GM18867 (cell line): ENCODE measurements around the gene KCNMB1.
A peak's percentile ranks its signal among the peaks of the same experiment; 100 is the strongest.

ENCODE experiments used
- ATAC-seq: cut with Tn5 transposase; IDR thresholded peaks from one replicate; pipeline ENCODE4 v1.9.1; 2021; ENCODE audit warnings: mild to moderate bottlenecking, moderate library complexity; ENCODE audit not compliant: unreplicated experiment

The KCNMB1 gene, protein sequence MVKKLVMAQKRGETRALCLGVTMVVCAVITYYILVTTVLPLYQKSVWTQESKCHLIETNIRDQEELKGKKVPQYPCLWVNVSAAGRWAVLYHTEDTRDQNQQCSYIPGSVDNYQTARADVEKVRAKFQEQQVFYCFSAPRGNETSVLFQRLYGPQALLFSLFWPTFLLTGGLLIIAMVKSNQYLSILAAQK

DNA sequence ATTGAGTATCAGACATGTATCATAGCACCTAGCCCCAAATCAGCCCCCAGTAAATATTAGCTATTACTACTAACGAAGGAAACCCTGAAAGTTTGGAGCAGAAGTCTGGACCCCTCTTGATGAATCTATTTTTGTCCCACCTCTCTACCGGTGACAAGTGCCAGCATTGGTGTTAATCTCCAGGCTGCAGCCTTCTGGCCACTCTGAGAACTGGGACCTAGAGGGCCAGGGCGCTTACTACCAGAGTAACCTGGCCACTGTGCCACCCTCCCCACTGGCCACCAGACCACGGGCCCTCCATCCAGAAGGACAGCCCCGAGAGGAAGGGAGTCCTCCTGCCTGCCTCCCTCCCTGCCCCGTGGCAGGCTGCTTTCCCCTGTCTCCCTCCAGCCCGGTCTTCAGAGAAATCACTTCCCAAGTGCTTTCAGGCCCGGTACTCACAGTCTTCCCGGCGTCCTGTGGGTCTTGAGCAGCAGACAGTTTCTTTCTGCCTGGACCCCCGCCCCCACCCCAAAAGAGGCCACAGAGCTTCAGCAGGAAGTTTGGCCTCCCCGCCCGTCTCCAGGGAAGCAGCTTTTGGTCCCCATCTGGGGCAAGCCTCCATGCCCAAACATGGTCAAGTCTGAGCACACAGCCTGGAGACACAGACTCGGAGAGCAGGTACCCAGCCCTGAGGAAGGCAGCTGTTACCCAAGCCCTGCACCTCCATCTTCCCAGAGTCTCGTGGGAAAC lies at the start of gene KCNMB1:
KCNMB1 (minus strand) TSS at position 550 of the 732 bp plus-strand sequence. CDS start 3,920 bp downstream, outside the sequence.
- ATAC-seq, result no peak

DNA sequence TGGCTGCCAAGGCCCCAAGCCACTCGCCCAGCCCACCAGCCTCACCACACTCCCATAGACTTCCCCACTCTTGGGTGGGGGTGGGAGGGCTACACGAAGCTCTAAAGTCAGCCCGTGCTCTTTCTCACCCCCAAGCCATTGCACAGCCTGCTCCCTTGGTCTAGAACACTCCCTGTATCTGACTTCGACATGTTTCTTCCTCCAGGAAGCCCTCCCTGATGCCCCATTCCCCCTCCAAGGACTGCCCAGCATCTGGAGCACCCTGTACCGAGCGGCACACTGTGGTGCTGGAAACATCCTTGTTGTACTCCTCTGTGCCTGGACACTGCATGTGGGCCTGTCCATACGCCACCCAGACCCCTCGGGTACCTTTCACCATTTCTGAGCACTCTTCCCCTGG lies 49.4 kb upstream of the KCNMB1 start:
- no peak for ATAC-seq

DNA sequence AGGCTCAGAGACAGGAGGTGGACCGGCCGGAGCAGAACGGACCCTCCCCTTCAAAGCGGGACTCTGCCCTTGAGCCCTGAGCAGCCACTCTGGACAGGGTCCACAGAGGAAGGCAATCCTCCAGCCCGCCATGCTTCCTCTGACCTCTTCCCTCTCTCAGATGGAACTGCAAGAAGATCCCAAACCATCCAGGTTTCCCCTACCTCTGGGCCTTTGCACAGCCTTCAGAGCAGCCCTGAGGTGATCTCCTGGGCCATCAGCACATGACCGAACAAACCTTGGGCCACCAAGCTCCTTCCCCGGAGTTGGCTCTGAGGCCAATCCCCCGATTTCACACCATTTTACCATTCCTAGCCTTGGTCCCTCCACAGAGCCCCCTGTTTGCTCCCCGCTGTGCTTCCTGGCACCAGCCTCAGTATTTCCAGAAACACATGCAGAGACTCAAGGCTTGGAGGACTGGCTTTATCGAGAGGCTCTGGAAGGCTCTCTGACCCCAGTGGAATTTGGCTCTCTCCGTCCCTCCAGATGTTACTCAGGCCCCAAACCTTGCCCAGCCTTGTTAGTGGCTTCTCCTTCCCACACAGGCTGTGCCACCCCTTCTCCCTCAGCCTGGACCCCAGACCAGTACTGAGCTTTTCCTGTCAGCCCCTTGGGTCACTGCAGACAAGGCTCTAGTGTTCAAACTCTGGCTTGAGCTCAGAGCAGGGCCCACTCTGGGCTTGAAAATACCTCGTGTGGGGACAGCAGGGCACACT lies 48.6 kb upstream of the KCNMB1 start:
- ATAC-seq, result no peak

DNA sequence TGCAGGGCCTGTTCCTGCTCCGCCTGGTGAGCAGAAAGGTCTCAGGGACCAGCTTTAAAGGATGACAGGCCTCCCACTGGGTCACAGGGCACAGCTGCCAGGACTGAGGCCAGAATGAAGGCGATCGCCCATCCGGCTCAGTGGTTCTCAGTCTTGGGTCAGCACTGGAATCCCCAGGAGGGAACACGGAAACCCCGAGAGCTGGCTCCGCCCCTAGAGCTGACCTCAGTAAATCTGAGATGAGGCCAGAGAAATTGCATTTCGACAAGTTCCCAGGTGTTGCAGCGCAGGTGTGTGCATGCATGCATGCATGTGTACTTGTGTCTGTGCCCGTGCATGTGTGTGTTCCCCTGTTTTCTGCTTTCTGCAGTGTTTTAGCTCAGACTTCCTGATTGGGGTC lies 47.2 kb upstream of the KCNMB1 start:
- no peak for ATAC-seq

DNA sequence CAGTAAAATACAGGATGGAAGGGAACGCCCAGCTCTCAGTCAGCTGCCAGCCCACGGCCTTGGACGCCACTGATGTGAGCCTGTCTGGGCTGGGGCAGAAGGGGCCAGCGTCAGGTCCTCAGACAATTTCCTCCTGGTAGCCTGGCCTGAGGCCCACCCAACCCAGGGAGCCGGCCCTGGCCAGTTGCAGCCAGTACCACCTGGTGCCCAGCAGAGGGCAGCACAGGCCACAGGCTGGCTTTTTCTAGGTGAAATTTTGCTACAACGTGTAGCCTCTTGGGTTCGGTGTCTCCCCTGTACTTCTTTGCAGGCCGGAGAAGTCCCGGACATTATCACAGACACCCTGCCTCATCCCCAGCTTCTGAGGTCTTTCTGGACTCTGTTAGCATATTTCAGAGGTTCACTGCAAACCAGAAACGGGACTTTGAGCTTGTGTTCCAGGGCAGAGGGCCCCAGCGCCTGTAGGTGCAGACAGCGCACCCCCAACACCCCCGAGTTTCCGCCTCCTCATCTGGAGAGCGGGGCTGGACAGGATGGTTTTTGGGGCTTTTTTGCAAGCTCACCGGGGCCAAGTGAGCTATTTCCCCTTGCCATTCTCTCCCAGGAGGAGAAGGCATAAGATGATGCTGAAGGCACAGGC lies 45.9 kb upstream of the KCNMB1 start:
- peak; percentile 85 for ATAC-seq

DNA sequence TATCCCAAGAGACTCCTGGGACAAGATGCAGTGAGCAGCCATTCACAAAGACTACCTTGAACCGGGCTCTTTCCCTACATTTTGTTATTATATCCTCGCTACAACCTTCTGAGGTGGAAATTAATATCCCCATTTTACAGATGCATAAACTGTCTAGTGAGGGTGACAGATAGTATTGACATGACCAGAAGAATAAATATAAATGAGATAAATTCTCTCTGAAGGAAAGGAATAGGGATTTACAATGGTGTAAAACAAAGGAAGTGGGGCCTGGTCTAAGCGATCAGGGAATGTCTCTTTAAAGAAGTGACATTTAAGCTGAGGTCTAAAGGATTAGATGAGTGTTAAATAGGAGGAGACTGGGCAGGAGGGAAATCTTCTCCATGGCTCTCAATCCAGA lies 43.5 kb upstream of the KCNMB1 start:
- no peak for ATAC-seq

DNA sequence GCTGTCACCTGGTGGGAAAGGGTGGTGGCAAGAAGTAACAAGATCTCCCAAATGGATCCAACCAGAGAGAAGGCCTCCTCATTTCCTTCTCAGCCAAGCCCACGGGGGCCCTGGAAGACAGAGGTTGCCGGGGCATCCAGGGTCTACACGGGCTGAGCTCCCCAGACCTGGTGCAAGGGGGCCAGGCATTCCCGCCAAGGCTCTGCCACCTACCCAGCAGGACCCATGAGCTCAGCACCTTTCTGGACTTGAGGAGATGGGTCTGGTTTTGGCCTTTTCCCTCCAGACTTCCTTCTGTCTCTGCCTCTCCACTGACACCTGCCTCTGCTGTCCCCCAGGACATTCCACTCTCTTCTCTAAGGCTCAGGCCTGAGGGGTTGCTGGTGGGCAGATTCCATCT lies 42.4 kb upstream of the KCNMB1 start:
- ATAC-seq, result no peak

DNA sequence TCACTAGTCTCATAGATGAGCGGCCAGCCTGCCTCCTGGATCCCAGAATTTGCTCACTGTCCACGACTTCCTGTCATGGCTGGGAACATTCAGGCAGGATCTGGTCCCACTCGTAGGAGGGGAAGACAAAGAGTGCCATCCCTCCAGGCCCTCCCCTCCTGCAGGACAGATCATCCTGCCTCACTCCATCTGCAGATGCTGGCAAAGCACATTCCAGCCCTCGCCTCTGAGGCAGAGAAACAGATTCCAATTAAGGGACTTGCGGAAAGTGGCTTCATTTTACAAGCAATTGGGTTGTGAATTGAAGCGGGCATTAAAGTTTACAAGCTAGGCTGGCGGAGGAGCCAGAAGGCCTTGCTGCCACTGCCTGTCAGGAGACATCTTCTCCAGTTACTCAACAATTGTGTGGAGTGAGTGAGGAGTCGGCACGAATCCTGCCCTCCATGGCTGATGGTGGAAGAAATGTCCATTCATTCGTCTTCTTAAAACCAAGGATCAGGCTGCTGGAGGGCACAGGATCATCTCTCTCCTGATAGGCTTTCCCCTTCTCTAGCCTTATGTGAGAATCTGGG lies 41.8 kb upstream of the KCNMB1 start:
- no peak for ATAC-seq

DNA sequence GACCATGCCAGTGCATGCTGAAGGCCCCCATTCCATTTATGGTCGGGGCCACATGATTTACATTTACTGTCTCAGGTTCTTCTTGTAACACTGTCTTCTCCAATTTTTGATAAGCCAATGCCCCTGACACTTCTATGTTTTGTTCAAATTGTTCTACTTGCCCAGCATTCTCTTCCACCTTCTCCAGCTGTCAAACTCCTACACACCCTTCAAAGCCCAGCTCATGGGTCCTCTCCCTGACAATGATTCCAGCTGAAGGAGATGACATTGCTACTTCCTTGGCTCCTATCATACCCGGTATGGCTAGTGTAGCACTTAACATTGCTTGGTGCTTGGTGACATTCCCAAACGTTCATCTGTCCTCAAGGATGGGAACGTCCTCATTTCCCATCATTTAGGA lies 41.1 kb upstream of the KCNMB1 start:
- no peak for ATAC-seq

DNA sequence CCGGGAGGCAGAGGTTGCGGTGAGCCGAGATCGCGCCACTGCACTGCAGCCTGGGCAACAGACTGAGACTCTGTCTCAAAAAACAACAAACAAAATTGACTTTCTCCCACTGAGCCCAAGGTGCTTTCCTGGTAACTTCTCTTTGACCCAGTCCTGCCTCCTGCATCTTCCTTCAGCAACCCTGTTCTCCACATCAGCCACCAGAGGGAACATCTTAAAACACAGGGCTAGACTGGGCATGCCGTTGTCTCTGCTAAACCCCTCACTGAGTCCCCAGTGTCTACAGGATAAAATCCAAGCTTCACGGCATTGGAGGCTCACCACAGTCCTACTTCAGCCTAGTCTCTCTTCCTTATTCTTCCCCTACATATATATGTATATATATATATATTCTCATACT lies 39.8 kb upstream of the KCNMB1 start:
- no peak for ATAC-seq

DNA sequence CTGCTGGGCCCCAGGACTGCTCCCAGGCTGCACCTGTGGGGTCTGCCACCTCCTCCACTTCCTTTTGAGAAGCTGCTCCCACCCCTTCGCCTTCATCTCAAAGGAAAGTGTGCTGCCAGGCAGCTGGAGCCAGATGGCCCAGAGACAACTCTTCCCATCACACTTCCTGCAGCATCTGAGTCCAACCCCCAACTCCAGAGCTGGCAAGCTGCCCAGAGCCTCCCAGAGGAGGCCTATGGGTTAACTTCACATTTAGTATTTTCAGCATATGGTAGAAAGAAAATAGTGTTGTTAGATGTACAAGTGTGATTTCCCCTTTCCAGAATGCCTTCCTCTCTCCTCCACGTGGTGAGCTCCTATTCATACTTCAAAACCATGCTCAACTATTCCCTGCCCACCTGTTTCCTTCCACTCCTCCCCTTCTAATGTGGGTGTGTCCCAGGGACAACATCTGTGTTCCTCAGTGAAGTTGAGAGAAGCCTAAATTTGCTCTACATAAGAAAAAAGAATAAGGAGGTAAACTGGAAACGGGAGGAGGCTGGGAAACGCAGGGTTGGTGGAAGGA lies 38.6 kb upstream of the KCNMB1 start:
- ATAC-seq, result no peak

DNA sequence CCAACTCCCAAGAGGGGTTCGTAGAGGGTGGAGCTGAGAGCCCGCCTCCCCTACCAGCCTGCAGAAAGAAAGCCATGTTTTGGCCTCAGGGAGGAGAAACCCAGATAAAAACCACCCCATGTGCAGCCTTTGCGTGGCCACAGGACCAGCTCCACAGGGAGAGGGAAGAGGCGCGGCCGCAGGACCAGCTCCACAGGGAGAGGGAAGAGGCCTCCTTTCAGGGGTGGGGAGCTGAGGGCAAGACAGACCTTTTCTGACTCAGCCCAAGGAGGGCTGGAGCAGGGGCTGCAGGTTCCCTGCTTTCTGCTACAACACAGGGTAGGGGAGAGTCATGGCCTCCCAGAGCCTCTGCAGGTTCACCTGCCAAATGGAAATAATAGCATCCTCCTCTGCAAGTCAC lies 37.6 kb upstream of the KCNMB1 start:
- ATAC-seq, result no peak

DNA sequence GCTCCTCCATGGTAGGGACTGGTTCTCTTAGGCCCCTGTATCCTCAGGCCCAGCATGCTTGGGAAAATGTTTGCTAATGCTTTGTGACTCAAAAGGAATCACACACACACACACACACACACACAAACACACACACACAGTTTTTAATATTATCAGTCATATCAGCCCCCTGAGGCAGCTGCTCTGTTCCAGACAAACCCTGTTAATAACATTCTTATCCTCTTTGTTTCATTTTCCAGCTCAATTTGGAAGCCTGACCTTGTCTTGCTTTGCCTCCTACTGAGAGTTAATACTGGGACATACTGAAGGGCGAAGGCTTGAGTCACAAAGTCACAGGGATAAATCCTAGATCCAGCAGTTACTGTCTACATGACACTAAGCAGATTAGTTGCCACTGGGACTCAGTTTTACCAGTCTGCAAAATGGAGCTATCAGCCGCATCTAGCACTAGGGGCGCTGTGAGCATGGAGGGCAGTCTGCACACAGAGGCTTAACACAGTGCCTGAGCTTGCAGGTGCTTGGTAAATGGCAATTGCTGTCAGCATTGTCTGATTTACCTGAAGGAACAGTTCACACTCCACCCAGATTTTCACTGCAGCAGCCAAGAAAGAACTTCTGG lies 37.1 kb upstream of the KCNMB1 start:
- peak; percentile 65 for ATAC-seq

DNA sequence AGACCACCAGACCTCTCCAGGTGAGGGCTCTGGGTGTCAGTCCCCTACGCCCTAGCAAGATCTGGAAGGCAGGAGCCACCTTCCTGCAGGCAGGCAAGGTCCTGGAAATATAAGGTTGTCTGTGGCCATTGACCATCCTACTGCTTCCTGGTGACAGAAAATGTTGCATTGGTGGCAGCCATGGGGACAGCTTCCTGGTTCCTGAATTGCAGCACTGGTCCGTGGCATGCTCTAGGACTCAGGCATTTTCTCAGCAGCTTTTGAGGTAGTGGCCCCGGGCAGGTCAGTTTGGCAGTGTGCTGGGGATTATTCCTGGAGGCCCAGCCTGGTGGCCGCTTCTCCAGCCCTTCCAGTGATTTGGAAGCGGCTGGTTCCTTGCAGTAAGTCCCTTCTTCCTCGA lies 36.6 kb upstream of the KCNMB1 start:
- ATAC-seq, result no peak

DNA sequence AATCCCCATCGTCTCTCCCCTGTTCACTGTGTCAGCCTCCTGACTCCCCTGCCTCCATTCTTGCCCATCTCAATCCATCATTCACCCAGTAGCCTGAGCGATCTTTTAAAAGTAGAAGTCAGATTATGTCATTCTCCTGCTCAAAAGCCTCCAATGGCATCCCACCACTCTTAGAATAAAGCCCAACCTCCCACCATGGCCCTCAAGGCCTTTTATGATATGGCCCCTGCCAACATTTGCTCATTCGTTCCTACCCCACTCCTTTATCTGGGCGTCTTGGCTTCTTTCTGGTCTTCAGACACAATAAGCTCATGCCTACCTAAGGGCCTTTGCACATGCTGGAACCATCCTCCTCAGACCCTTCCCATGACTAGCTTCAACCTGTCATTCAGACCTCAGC lies 35.5 kb upstream of the KCNMB1 start:
- no peak for ATAC-seq

DNA sequence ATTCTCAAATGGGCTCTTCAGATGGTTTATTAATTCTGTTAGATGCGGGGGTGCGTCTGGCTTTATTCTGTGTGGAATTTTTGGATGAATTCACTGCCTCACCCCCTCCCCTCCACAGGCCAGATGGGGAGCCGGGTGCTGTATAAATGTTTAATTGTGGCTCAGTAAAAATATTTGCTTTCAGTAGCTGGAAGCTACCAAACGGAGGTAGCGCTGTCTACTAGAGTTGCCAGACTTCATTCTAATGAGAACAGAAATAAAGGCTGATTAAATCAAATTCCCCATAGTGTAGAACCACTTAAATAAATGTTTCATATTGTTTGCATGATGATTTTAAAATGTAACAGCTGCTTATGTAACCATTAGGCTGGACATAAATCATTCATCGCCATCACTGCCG lies 34.5 kb upstream of the KCNMB1 start:
- no peak for ATAC-seq

DNA sequence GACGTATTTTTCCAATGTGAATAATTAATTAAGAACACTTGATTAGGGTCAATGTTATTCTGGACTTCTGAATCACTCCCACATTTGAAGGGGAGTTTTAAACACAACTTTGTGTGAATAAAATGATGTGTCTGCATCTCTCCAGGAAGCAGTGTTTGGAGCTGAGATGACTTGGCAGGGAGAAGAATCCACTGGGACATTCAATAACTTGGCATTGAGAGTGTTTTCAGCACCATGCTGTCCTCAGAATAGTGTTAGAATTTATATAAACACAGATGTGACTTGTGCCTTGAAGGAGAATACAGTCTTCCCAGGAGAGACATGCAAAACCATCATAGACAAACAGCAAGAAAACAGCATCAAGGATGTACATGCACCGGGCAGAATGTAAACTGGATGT lies 32.7 kb upstream of the KCNMB1 start:
- no peak for ATAC-seq

DNA sequence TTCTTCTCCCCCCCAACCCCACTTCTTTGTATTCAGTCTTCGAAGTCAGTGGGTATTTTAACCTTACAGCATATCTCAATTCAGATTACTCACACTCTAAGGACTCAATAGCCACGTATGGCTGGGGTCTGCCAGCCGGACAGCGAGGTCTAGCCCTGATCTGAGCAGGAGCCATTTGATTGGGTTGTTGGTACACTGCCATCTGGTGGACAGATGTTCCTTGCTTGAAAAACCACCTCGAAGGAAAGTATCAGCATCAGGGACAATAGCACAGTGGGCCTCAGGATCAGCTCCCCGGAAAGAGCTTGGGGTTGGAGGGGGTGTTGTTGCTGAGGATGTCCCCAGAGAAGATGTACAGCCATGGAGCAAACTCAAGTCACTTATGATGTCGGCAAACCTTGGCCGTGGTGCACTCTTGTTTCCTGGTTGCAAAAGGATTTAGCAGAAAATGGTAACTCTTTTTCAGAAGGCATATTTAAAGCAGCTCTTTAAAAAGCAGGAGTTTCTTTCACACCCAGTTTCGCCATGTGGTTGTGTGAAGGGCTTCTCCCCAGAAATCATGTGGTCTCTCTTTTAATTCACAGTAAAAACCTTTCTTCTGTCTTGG lies 31.7 kb upstream of the KCNMB1 start:
- ATAC-seq, result no peak

DNA sequence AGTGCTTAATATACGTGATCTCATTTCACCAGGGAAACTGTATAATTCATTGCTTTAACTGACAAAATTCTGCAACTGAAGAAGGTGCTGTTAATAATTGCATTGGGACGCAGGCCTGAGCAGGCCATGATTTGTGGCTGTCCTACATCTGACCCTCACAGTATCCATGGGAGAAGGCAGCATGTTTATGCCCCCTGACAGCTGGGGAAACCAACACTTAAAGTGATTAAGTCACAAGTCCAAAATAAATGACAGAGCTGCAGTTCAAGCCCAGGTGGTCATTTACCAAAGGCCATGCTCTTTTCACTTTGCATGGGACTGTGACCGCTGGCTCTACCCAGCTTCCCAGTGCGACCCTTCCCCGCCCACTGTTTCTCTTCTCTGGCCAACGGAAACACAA lies 30.5 kb upstream of the KCNMB1 start:
- ATAC-seq, result no peak

DNA sequence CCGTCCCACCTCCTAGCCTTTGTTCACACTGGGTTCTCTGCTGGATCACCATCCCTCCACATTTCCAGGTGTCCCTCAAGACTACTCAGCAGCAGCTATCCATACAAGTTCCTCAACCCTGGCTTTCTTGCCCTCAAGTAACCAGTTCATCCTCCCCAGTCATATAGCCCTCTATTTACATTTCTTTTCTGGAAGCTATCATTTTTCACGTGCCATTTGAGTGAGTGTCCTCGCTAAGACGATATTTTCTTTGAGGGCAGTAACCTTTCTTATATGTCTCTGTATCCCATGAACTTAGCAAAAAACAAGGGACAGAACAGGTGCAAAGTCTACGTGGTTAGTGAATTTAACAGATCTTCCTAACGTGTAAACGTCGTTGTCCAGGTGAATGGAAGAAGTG lies 29.6 kb upstream of the KCNMB1 start:
- ATAC-seq, result no peak
